Neural cell (in vitro differentiated cells): ENCODE data around the gene ACTG2. TPM values are rescaled to one million over a fixed set of nuclear protein-coding genes. Genes with fewer than 3 reads are reported as not detected.

Experiments used
- H2AFZ ChIP-seq: fragments of 200-600, 300-800 bp; sonication (generic), shearing (Covaris generic); 2 replicates; pipeline ENCODE4 v1.6.0; 2014; ENCODE audit warnings: low read depth, mild to moderate bottlenecking, antibody characterized with exemption, low read length, moderate library complexity
- H3F3A ChIP-seq: fragments of 200-600 bp; shearing (Covaris generic); 2 replicates; pipeline ENCODE4 v1.6.1; 2016; ENCODE audit warnings: mild to moderate bottlenecking, moderate library complexity, mixed read lengths, antibody characterized with exemption, low read length; ENCODE audit not compliant: insufficient read depth, poor library complexity, severe bottlenecking
- H3K27ac ChIP-seq: fragments of 200-600, 300-800 bp; sonication (generic), shearing (Covaris generic); 2 replicates; pipeline ENCODE4 v1.5.1; 2014; ENCODE audit warnings: mild to moderate bottlenecking, low read length, moderate library complexity
- H3K27me3 ChIP-seq: fragments of 300-800, 200-600 bp; sonication (generic), shearing (Covaris generic); 2 replicates; pipeline ENCODE4 v1.6.0; 2014; ENCODE audit warnings: mild to moderate bottlenecking, low read depth, low read length, moderate library complexity; ENCODE audit not compliant: insufficient read depth
- H3K36me3 ChIP-seq: fragments of 300-800, 200-600 bp; sonication (generic), shearing (Covaris generic); 2 replicates; pipeline ENCODE4 v1.5.1; 2014; ENCODE audit warnings: mild to moderate bottlenecking, antibody characterized with exemption, low read length, moderate library complexity; ENCODE audit not compliant: insufficient read depth
- H3K4me2 ChIP-seq: fragments of 300-800, 200-600 bp; sonication (generic), shearing (Covaris generic); 2 replicates; pipeline ENCODE4 v1.6.0; 2014; ENCODE audit warnings: mild to moderate bottlenecking, low read length
- H3K4me3 ChIP-seq: fragments of 300-800, 200-600 bp; sonication (generic), shearing (Covaris generic); 2 replicates; pipeline ENCODE4 v1.5.1; 2014; ENCODE audit warnings: mild to moderate bottlenecking, low read length, moderate library complexity
- H3K79me2 ChIP-seq: fragments of 200-600 bp; shearing (Covaris generic); replicated peaks from 2 replicates; pipeline ENCODE4 v1.6.0; 2014; ENCODE audit warnings: mild to moderate bottlenecking, low read length, moderate library complexity; ENCODE audit not compliant: insufficient read depth
- H3K9ac ChIP-seq: fragments of 300-800, 200-600 bp; sonication (generic), shearing (Covaris generic); 2 replicates; pipeline ENCODE4 v1.6.1; 2016; ENCODE audit warnings: mild to moderate bottlenecking, low read length, mixed read lengths
- H3K9me2 ChIP-seq: fragments of 200-600 bp; shearing (Covaris generic); 2 replicates; pipeline ENCODE4 v1.6.1; 2016; ENCODE audit warnings: mild to moderate bottlenecking, low read length, mixed read lengths; ENCODE audit not compliant: insufficient read depth
- H3K9me3 ChIP-seq: fragments of 200-600, 300-800 bp; sonication (generic), shearing (Covaris generic); 2 replicates; pipeline ENCODE4 v1.6.1; 2016; ENCODE audit warnings: mild to moderate bottlenecking, mixed run types, low read length, moderate library complexity, mixed read lengths
- H4K20me1 ChIP-seq: fragments of 200-600 bp; shearing (Covaris generic); 2 replicates; pipeline ENCODE4 v1.6.1; 2016; ENCODE audit warnings: mild to moderate bottlenecking, mixed run types; ENCODE audit not compliant: insufficient read depth
- CTCF ChIP-seq: fragments of 450-650 bp; IDR thresholded peaks from 2 replicates; pipeline ENCODE4 v1.5.1; 2014; ENCODE audit warnings: antibody characterized with exemption, mild to moderate bottlenecking, moderate library complexity; ENCODE audit not compliant: poor library complexity, severe bottlenecking
- EP300 ChIP-seq: fragments of 450-650 bp; conservative IDR thresholded peaks from 2 replicates; pipeline ENCODE4 v1.6.1; 2014; ENCODE audit warnings: antibody characterized with exemption, mild to moderate bottlenecking, moderate library complexity; ENCODE audit not compliant: poor library complexity, severe bottlenecking
- EZH2 ChIP-seq: fragments of 200-600, 300-800 bp; shearing (Covaris generic), sonication (generic); IDR thresholded peaks from 2 replicates; pipeline ENCODE4 v1.6.1; 2014; ENCODE audit warnings: antibody characterized with exemption, low read length, borderline replicate concordance, mild to moderate bottlenecking; ENCODE audit not compliant: insufficient read depth, poor library complexity, severe bottlenecking
- MXI1 ChIP-seq: fragments of 450-650 bp; conservative IDR thresholded peaks from 2 replicates; pipeline ENCODE4 v1.6.1; 2014; ENCODE audit warnings: antibody characterized with exemption, mild to moderate bottlenecking; ENCODE audit not compliant: poor library complexity, severe bottlenecking
- POLR2AphosphoS5 ChIP-seq: IDR thresholded peaks from 2 replicates; pipeline ENCODE4 v1.6.1; 2012
- RAD21 ChIP-seq: fragments of 450-650 bp; conservative IDR thresholded peaks from 2 replicates; pipeline ENCODE4 v1.6.1; 2014; ENCODE audit warnings: antibody characterized with exemption, mild to moderate bottlenecking, moderate library complexity
- SMC3 ChIP-seq: fragments of 450-650 bp; conservative IDR thresholded peaks from 2 replicates; pipeline ENCODE4 v1.6.1; 2014; ENCODE audit warnings: antibody characterized with exemption, mild to moderate bottlenecking, moderate library complexity; ENCODE audit not compliant: poor library complexity
- TAF1 ChIP-seq: IDR thresholded peaks from 2 replicates; pipeline ENCODE4 v1.6.1; 2012; ENCODE audit warnings: low read depth
- polyA plus RNA-seq: library from polyadenylated mRNA; depleted of rRNA; stranded (reverse); fragments of >200 nt; gene quantifications from 2 replicates; pipeline ENCODE4 v1.2.3, GENCODE V29; 2014
- TF ChIP-seq, protein P1 (sequence below): IDR thresholded peaks from 2 replicates; pipeline ENCODE4 v1.6.1; 2012; ENCODE audit warnings: borderline replicate concordance

The ACTG2 gene
- polyA plus RNA-seq, 1 donor from 2014 or later: 0.67 TPM

DNA sequence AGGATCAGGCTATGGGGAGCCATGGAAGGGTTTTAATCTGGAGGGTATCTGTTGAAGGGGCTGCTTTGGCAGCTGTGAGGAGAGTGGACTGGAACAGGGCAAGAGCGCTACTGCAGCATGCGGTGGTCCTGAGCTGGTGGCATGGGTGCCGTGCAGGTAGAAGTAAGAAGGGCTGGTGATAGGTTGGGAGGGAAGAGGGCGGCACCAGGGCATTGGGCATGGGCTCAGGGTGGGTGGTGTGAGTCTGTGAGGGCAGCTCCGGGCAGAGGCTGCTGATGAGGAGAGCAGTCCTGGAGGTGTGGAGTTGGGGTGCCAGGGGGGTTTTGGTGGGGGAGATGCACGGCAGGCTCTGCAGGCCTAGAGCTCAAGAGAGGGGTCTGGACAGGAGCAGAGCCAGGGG is 2.1 kb downstream of the ACTG2 start:
- Histone ChIP-seq H3K79me2 (no peaks in the 10 kb centered on the region), H3K36me3 (no peaks in the 10 kb centered on the region), H3F3A (no peaks in the 10 kb centered on the region), H3K27me3 (no peaks in the 10 kb centered on the region), H3K9me3 (no peaks in the 10 kb centered on the region), H4K20me1 (no peaks in the 10 kb centered on the region), H3K9me2 (no peaks in the 10 kb centered on the region), H3K27ac (peak overlapping the region; percentile 18), H2AFZ (no peak overlapping the region), H3K9ac (no peak overlapping the region), H3K4me3 (no peak overlapping the region), H3K4me2 (no peak overlapping the region)
- no peak for TF ChIP-seq RAD21
- no peak for TF ChIP-seq EP300
- no peak for TF ChIP-seq EZH2
- TF ChIP-seq TAF1: no peak
- no peak for TF ChIP-seq CTCF
- no peak for TF ChIP-seq POLR2AphosphoS5
- TF ChIP-seq SMC3: no peak
- TF ChIP-seq MXI1: no peak
- TF ChIP-seq, protein P1, sequence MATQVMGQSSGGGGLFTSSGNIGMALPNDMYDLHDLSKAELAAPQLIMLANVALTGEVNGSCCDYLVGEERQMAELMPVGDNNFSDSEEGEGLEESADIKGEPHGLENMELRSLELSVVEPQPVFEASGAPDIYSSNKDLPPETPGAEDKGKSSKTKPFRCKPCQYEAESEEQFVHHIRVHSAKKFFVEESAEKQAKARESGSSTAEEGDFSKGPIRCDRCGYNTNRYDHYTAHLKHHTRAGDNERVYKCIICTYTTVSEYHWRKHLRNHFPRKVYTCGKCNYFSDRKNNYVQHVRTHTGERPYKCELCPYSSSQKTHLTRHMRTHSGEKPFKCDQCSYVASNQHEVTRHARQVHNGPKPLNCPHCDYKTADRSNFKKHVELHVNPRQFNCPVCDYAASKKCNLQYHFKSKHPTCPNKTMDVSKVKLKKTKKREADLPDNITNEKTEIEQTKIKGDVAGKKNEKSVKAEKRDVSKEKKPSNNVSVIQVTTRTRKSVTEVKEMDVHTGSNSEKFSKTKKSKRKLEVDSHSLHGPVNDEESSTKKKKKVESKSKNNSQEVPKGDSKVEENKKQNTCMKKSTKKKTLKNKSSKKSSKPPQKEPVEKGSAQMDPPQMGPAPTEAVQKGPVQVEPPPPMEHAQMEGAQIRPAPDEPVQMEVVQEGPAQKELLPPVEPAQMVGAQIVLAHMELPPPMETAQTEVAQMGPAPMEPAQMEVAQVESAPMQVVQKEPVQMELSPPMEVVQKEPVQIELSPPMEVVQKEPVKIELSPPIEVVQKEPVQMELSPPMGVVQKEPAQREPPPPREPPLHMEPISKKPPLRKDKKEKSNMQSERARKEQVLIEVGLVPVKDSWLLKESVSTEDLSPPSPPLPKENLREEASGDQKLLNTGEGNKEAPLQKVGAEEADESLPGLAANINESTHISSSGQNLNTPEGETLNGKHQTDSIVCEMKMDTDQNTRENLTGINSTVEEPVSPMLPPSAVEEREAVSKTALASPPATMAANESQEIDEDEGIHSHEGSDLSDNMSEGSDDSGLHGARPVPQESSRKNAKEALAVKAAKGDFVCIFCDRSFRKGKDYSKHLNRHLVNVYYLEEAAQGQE: no peak

DNA sequence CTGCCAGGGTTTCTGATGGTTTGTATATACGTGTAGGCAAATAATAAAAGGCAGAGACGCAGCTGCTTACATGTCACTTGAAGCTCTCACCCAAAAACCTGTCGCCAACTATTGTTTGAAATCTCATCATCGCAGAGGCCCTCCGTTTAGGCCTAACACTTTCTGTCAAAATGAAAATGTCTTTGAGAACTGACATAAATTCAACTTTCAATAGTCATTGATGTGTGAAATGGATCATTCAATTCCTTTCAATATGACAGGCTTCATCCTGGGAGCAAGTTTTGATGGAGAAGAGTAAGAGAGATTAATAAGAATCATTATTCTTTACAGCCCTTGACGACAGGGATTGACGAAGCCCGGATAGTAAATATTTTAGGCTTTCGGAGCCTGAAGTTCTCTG is 2.7 kb downstream of the ACTG2 start:
- Histone ChIP-seq H3K27me3 (no peaks in the 10 kb centered on the region), H3K27ac (peak overlapping the region; percentile 18), H3K36me3 (no peaks in the 10 kb centered on the region), H3K4me3 (no peak overlapping the region), H3F3A (no peaks in the 10 kb centered on the region), H3K9me3 (no peaks in the 10 kb centered on the region), H3K4me2 (no peak overlapping the region), H3K9ac (no peak overlapping the region), H4K20me1 (no peaks in the 10 kb centered on the region), H3K79me2 (no peaks in the 10 kb centered on the region), H2AFZ (no peak overlapping the region), H3K9me2 (no peaks in the 10 kb centered on the region)
- TF ChIP-seq EP300 (peak; percentile 67), TAF1 (no peak)
